HEK293 (cell line): ENCODE results near the gene TCEAL3.
A peak's percentile ranks its signal among the peaks of the same experiment; 100 is the strongest.

Experiments used
- CTCF ChIA-PET: fragments of 350-600 bp; formaldehyde crosslinking; extraction: SDS; loops from one replicate; lab custom pipeline; 2021; ENCODE audit warnings: antibody characterized with exemption; lab: Yijun Ruan, JAX
- POLR2A ChIA-PET: fragments of 300-600 bp; formaldehyde crosslinking; extraction: SDS; loops from one replicate; lab custom pipeline; 2020; ENCODE audit warnings: antibody characterized with exemption, inconsistent platforms; lab: Yijun Ruan, JAX
- H3K27ac ChIP-seq: fragments of 200-500 bp; sonication (Bioruptor generic); 2 replicates; pipeline ENCODE4 v1.5.1; 2014; ENCODE audit warnings: low read depth, low read length, control low read depth, inconsistent platforms; ENCODE audit errors: extremely low read depth
- H3K36me3 ChIP-seq, 2 experiments: fragments of 200-500 bp in 1 of 2; sonication (Bioruptor generic) in 1 of 2; 1 replicate in 1 of 2; 2 replicates in 1 of 2; pipeline ENCODE4 v1.5.1; 2014 to 2017; ENCODE audit warnings: inconsistent platforms in 2 of 2, low read length in 2 of 2; ENCODE audit not compliant: control insufficient read depth in 2 of 2, insufficient read depth in 1 of 2
- H3K4me1 ChIP-seq: fragments of 200-500 bp; sonication (Bioruptor generic); 2 replicates; pipeline ENCODE4 v1.5.1; 2014; ENCODE audit warnings: mild to moderate bottlenecking, low read length, inconsistent platforms; ENCODE audit not compliant: control insufficient read depth, insufficient read depth
- H3K4me3 ChIP-seq: 2 replicates; pipeline ENCODE4 v1.5.1; 2011; ENCODE audit warnings: low read depth, mild to moderate bottlenecking, control low read depth, low read length, moderate library complexity
- H3K9me3 ChIP-seq: fragments of 200-500 bp; sonication (Bioruptor generic); 2 replicates; pipeline ENCODE4 v1.5.1; 2014; ENCODE audit warnings: low read depth, low read length, inconsistent platforms; ENCODE audit not compliant: control insufficient read depth, insufficient read depth
- EGR2 ChIP-seq: fragments of 450-650 bp; formaldehyde crosslinking; IDR thresholded peaks from 2 replicates; pipeline ENCODE4 v1.5.1; 2016; ENCODE audit warnings: low read depth, missing biosample characterization, missing genetic modification characterization
- GLIS1 ChIP-seq: fragments of 450-650 bp; formaldehyde crosslinking; IDR thresholded peaks from 2 replicates; pipeline ENCODE4 v1.5.1; 2016; ENCODE audit warnings: missing biosample characterization, missing genetic modification characterization
- KLF7 ChIP-seq: fragments of 450-650 bp; formaldehyde crosslinking; IDR thresholded peaks from 2 replicates; pipeline ENCODE4 v1.5.1; 2016; ENCODE audit warnings: missing biosample characterization, missing genetic modification characterization, borderline replicate concordance
- SP3 ChIP-seq: fragments of 450-650 bp; formaldehyde crosslinking; IDR thresholded peaks from 2 replicates; pipeline ENCODE4 v1.5.1; 2016; ENCODE audit warnings: missing biosample characterization, missing genetic modification characterization
- ZBTB17 ChIP-seq: fragments of 450-650 bp; formaldehyde crosslinking; IDR thresholded peaks from 2 replicates; pipeline ENCODE4 v1.5.1; 2016; ENCODE audit warnings: missing biosample characterization, missing genetic modification characterization
- ZEB2 ChIP-seq: fragments of 450-650 bp; formaldehyde crosslinking; IDR thresholded peaks from 2 replicates; pipeline ENCODE4 v1.5.1; 2016; ENCODE audit warnings: missing biosample characterization, missing genetic modification characterization
- ZNF10 ChIP-seq: fragments of 450-650 bp; formaldehyde crosslinking; IDR thresholded peaks from 2 replicates; pipeline ENCODE4 v1.5.1; 2017; ENCODE audit warnings: missing biosample characterization, missing genetic modification characterization
- ZNF140 ChIP-seq: fragments of 450-650 bp; formaldehyde crosslinking; IDR thresholded peaks from 2 replicates; pipeline ENCODE4 v1.5.1; 2016; ENCODE audit warnings: missing biosample characterization, missing genetic modification characterization
- ZNF184 ChIP-seq: fragments of 450-650 bp; IDR thresholded peaks from 2 replicates; pipeline ENCODE4 v1.5.1; 2018; ENCODE audit warnings: missing biosample characterization, mild to moderate bottlenecking, missing genetic modification characterization
- ZNF311 ChIP-seq: fragments of 450-650 bp; formaldehyde crosslinking; IDR thresholded peaks from 2 replicates; pipeline ENCODE4 v1.5.1; 2017; ENCODE audit warnings: missing biosample characterization, missing genetic modification characterization, borderline replicate concordance
- ZNF335 ChIP-seq: fragments of 450-650 bp; formaldehyde crosslinking; conservative IDR thresholded peaks from 2 replicates; pipeline ENCODE4 v1.5.1; 2016; ENCODE audit warnings: missing biosample characterization, missing genetic modification characterization
- ZNF394 ChIP-seq: fragments of 450-650 bp; formaldehyde crosslinking; IDR thresholded peaks from 2 replicates; pipeline ENCODE4 v1.5.1; 2016; ENCODE audit warnings: missing biosample characterization, missing genetic modification characterization, mild to moderate bottlenecking, moderate library complexity, borderline replicate concordance
- ZNF521 ChIP-seq: fragments of 450-650 bp; formaldehyde crosslinking; IDR thresholded peaks from 2 replicates; pipeline ENCODE4 v1.5.1; 2017; ENCODE audit warnings: missing biosample characterization, mild to moderate bottlenecking, missing genetic modification characterization
- ZNF549 ChIP-seq: fragments of 450-650 bp; IDR thresholded peaks from 2 replicates; pipeline ENCODE4 v1.5.1; 2018; ENCODE audit warnings: missing biosample characterization, missing genetic modification characterization, mild to moderate bottlenecking, inconsistent platforms, moderate library complexity
- ZNF585B ChIP-seq: fragments of 450-650 bp; formaldehyde crosslinking; IDR thresholded peaks from 2 replicates; pipeline ENCODE4 v1.5.1; 2016; ENCODE audit warnings: missing biosample characterization, missing genetic modification characterization
- ZNF600 ChIP-seq: fragments of 450-650 bp; formaldehyde crosslinking; IDR thresholded peaks from 2 replicates; pipeline ENCODE4 v1.5.1; 2016; ENCODE audit warnings: missing biosample characterization, missing genetic modification characterization
- ZNF626 ChIP-seq: fragments of 450-650 bp; sonication (Bioruptor Pico); formaldehyde crosslinking; IDR thresholded peaks from 2 replicates; pipeline ENCODE4 v1.5.1; 2018; ENCODE audit warnings: missing biosample characterization, missing genetic modification characterization, inconsistent platforms
- ZNF830 ChIP-seq: fragments of 450-650 bp; IDR thresholded peaks from 2 replicates; pipeline ENCODE4 v1.5.0; 2018; ENCODE audit warnings: missing biosample characterization, missing genetic modification characterization, low read depth, mild to moderate bottlenecking, moderate library complexity
- TF ChIP-seq, protein P1 (sequence below): fragments of 450-650 bp; formaldehyde crosslinking; conservative IDR thresholded peaks from 2 replicates; pipeline ENCODE4 v1.5.1; 2016; ENCODE audit warnings: low read depth, missing biosample characterization, missing genetic modification characterization
- TF ChIP-seq, protein P2 (sequence below): fragments of 450-650 bp; formaldehyde crosslinking; IDR thresholded peaks from 2 replicates; pipeline ENCODE4 v1.5.1; 2016; ENCODE audit warnings: missing biosample characterization, missing genetic modification characterization
- TF ChIP-seq, protein P3 (sequence below): sonication (generic); formaldehyde crosslinking; IDR thresholded peaks from 2 replicates; pipeline ENCODE4 v1.8.1; 2022; ENCODE audit warnings: mild to moderate bottlenecking, moderate library complexity, missing genetic modification reagents
- TF ChIP-seq, protein P4 (sequence below): fragments of 450-650 bp; formaldehyde crosslinking; conservative IDR thresholded peaks from 2 replicates; pipeline ENCODE4 v1.5.1; 2016; ENCODE audit warnings: low read depth, missing biosample characterization, missing genetic modification characterization
- TF ChIP-seq, protein P5 (sequence below): fragments of 450-650 bp; formaldehyde crosslinking; IDR thresholded peaks from 2 replicates; pipeline ENCODE4 v1.5.1; 2017; ENCODE audit warnings: missing biosample characterization, missing genetic modification characterization

The TCEAL3 gene

DNA sequence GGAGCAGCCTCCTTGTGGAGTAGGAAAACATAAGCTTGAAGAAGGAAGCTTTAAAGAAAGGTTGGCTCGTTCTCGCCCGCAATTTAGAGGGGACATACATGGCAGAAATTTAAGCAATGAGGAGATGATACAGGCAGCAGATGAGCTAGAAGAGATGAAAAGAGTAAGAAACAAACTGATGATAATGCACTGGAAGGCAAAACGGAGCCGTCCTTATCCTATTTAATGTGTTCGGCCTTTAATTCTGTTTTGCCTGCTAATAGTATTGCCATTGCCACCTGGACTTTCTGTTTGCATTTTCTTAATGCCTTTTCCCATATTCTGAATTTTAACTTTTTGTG lies 22.4 kb downstream of the TCEAL3 start:
- TF ChIP-seq GLIS1 (tag by site-specific recombination): 0 out of 2 replicates have a peak, but pooled peaks have one; percentile 2
- no peak for TF ChIP-seq ZNF521
- TF ChIP-seq ZNF394: peak; percentile 2; the same call in 1 of the 2 replicates
- TF ChIP-seq ZNF184 (tag by site-specific recombination): no peak
- peak; percentile 89 for TF ChIP-seq ZNF335 (tag by site-specific recombination)
- TF ChIP-seq, protein P1, sequence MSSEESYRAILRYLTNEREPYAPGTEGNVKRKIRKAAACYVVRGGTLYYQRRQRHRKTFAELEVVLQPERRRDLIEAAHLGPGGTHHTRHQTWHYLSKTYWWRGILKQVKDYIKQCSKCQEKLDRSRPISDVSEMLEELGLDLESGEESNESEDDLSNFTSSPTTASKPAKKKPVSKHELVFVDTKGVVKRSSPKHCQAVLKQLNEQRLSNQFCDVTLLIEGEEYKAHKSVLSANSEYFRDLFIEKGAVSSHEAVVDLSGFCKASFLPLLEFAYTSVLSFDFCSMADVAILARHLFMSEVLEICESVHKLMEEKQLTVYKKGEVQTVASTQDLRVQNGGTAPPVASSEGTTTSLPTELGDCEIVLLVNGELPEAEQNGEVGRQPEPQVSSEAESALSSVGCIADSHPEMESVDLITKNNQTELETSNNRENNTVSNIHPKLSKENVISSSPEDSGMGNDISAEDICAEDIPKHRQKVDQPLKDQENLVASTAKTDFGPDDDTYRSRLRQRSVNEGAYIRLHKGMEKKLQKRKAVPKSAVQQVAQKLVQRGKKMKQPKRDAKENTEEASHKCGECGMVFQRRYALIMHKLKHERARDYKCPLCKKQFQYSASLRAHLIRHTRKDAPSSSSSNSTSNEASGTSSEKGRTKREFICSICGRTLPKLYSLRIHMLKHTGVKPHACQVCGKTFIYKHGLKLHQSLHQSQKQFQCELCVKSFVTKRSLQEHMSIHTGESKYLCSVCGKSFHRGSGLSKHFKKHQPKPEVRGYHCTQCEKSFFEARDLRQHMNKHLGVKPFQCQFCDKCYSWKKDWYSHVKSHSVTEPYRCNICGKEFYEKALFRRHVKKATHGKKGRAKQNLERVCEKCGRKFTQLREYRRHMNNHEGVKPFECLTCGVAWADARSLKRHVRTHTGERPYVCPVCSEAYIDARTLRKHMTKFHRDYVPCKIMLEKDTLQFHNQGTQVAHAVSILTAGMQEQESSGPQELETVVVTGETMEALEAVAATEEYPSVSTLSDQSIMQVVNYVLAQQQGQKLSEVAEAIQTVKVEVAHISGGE (tag by site-specific recombination): no peak
- peak; percentile 13; the same call in 1 of the 2 replicates for TF ChIP-seq ZBTB17 (tag by site-specific recombination)
- TF ChIP-seq, protein P2, sequence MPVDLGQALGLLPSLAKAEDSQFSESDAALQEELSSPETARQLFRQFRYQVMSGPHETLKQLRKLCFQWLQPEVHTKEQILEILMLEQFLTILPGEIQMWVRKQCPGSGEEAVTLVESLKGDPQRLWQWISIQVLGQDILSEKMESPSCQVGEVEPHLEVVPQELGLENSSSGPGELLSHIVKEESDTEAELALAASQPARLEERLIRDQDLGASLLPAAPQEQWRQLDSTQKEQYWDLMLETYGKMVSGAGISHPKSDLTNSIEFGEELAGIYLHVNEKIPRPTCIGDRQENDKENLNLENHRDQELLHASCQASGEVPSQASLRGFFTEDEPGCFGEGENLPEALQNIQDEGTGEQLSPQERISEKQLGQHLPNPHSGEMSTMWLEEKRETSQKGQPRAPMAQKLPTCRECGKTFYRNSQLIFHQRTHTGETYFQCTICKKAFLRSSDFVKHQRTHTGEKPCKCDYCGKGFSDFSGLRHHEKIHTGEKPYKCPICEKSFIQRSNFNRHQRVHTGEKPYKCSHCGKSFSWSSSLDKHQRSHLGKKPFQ: no peak
- TF ChIP-seq ZNF140: no peak
- TF ChIP-seq, protein P3, sequence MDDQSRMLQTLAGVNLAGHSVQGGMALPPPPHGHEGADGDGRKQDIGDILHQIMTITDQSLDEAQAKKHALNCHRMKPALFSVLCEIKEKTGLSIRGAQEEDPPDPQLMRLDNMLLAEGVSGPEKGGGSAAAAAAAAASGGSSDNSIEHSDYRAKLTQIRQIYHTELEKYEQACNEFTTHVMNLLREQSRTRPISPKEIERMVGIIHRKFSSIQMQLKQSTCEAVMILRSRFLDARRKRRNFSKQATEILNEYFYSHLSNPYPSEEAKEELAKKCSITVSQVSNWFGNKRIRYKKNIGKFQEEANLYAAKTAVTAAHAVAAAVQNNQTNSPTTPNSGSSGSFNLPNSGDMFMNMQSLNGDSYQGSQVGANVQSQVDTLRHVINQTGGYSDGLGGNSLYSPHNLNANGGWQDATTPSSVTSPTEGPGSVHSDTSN: no peak
- TF ChIP-seq ZNF585B (tag by site-specific recombination): no peak
- ChIA-PET CTCF (interaction anchor here (0.5 to 1.7 kb wide), 19 partner anchors 8 to 156 kb away, joined by 3 to 10 read pairs (median 4); partner anchors contain the start of gene TCEAL3), POLR2A (interaction anchor here (1.0 to 2.7 kb wide), 7 partner anchors 9 to 56 kb away, joined by 3 to 18 read pairs (median 3); partner anchors contain the start of genes MORF4L2 and TCEAL4)
- H3K36me3 ChIP-seq: peaks cover 0 to 5% of the 10 kb centered on the region in 2 experiments; a peak in 1 of 3 replicates
- H3K27ac ChIP-seq: peak overlapping the region; percentile 84
- peak overlapping the region; percentile 73 for H3K4me3 ChIP-seq
- H3K9me3 ChIP-seq: no peaks in the 10 kb centered on the region
- H3K4me1 ChIP-seq: peaks cover 4% of the 10 kb centered on the region; the same call in 1 of the 2 replicates

DNA sequence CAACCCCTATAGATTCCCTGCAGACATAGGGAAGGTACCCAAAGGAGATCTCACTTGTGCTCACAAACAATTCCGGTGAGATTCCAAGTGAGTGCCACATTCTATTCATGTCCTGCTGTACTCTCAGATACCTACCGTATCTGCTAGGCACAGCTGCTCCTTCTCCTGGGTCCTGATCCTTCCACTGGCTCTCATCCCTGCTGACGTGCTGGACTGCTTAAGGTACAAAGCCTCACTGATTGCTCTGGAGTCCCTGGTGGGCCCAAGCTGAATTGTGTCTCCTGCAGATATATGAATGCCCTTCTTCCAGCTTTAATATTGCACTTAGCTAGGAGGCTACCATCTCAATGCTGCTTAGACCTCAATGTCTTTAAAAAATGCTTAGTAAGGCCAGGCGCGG lies 23.4 kb downstream of the TCEAL3 start:
- CTCF ChIA-PET: interaction anchor here (0.6 to 1.7 kb wide), 8 partner anchors 9 to 505 kb away, joined by 3 to 10 read pairs (median 4); partner anchors contain the start of gene TCEAL3
- peaks cover 0 to 5% of the 10 kb centered on the region in 2 experiments; a peak in 1 of 3 replicates for H3K36me3 ChIP-seq
- H3K4me1 ChIP-seq: peaks cover 4% of the 10 kb centered on the region; the same call in 1 of the 2 replicates
- H3K4me3 ChIP-seq: no peak overlapping the region
- no peak overlapping the region for H3K27ac ChIP-seq
- POLR2A ChIA-PET: interaction anchor here (2.7 kb wide), 1 partner anchor 21 kb away, joined by 7 read pairs; no protein-coding TSS in a partner anchor
- H3K9me3 ChIP-seq: no peaks in the 10 kb centered on the region
- TF ChIP-seq, protein P4, sequence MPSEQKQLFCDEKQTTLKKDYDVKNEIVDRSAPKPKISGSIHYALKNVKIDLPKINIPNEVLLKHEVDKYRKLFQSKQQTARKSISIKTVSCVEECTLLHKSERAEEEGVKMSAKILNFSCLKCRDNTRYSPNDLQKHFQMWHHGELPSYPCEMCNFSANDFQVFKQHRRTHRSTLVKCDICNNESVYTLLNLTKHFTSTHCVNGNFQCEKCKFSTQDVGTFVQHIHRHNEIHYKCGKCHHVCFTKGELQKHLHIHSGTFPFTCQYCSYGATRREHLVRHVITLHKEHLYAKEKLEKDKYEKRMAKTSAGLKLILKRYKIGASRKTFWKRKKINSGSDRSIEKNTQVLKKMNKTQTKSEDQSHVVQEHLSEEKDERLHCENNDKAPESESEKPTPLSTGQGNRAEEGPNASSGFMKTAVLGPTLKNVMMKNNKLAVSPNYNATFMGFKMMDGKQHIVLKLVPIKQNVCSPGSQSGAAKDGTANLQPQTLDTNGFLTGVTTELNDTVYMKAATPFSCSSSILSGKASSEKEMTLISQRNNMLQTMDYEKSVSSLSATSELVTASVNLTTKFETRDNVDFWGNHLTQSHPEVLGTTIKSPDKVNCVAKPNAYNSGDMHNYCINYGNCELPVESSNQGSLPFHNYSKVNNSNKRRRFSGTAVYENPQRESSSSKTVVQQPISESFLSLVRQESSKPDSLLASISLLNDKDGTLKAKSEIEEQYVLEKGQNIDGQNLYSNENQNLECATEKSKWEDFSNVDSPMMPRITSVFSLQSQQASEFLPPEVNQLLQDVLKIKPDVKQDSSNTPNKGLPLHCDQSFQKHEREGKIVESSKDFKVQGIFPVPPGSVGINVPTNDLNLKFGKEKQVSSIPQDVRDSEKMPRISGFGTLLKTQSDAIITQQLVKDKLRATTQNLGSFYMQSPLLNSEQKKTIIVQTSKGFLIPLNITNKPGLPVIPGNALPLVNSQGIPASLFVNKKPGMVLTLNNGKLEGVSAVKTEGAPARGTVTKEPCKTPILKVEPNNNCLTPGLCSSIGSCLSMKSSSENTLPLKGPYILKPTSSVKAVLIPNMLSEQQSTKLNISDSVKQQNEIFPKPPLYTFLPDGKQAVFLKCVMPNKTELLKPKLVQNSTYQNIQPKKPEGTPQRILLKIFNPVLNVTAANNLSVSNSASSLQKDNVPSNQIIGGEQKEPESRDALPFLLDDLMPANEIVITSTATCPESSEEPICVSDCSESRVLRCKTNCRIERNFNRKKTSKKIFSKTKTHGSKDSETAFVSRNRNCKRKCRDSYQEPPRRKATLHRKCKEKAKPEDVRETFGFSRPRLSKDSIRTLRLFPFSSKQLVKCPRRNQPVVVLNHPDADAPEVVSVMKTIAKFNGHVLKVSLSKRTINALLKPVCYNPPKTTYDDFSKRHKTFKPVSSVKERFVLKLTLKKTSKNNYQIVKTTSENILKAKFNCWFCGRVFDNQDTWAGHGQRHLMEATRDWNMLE: no peak
- TF ChIP-seq EGR2 (no peak), ZNF626 (tag by site-specific recombination) (no peak), SP3 (tag by site-specific recombination) (no peak), ZNF830 (tag by site-specific recombination) (no peak), ZNF311 (tag by site-specific recombination) (no peak), ZNF549 (tag by site-specific recombination) (no peak), ZNF10 (tag by site-specific recombination) (no peak), KLF7 (tag by site-specific recombination) (no peak), ZEB2 (tag by site-specific recombination) (no peak), ZNF600 (no peak)
- TF ChIP-seq, protein P5, sequence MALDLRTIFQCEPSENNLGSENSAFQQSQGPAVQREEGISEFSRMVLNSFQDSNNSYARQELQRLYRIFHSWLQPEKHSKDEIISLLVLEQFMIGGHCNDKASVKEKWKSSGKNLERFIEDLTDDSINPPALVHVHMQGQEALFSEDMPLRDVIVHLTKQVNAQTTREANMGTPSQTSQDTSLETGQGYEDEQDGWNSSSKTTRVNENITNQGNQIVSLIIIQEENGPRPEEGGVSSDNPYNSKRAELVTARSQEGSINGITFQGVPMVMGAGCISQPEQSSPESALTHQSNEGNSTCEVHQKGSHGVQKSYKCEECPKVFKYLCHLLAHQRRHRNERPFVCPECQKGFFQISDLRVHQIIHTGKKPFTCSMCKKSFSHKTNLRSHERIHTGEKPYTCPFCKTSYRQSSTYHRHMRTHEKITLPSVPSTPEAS (tag by site-specific recombination): no peak
